Neural cell (in vitro differentiated cells): ENCODE data around the gene DGCR6L.
"Not testable (repeated sequence)": the region's sequence is repeated elsewhere in the genome, so short reads cannot be mapped to it uniquely, and the experiment has no call there.

ENCODE experiments used
- CTCF ChIP-seq: fragments of 450-650 bp; IDR thresholded peaks from 2 replicates; pipeline ENCODE4 v1.5.1; 2014; ENCODE audit warnings: antibody characterized with exemption, mild to moderate bottlenecking, moderate library complexity; ENCODE audit not compliant: poor library complexity, severe bottlenecking
- EZH2 ChIP-seq: fragments of 200-600, 300-800 bp; shearing (Covaris generic), sonication (generic); IDR thresholded peaks from 2 replicates; pipeline ENCODE4 v1.6.1; 2014; ENCODE audit warnings: antibody characterized with exemption, low read length, borderline replicate concordance, mild to moderate bottlenecking; ENCODE audit not compliant: insufficient read depth, poor library complexity, severe bottlenecking
- MXI1 ChIP-seq: fragments of 450-650 bp; conservative IDR thresholded peaks from 2 replicates; pipeline ENCODE4 v1.6.1; 2014; ENCODE audit warnings: antibody characterized with exemption, mild to moderate bottlenecking; ENCODE audit not compliant: poor library complexity, severe bottlenecking
- POLR2AphosphoS5 ChIP-seq: IDR thresholded peaks from 2 replicates; pipeline ENCODE4 v1.6.1; 2012
- RAD21 ChIP-seq: fragments of 450-650 bp; conservative IDR thresholded peaks from 2 replicates; pipeline ENCODE4 v1.6.1; 2014; ENCODE audit warnings: antibody characterized with exemption, mild to moderate bottlenecking, moderate library complexity
- REST ChIP-seq: IDR thresholded peaks from 2 replicates; pipeline ENCODE4 v1.6.1; 2012; ENCODE audit warnings: borderline replicate concordance
- SMC3 ChIP-seq: fragments of 450-650 bp; conservative IDR thresholded peaks from 2 replicates; pipeline ENCODE4 v1.6.1; 2014; ENCODE audit warnings: antibody characterized with exemption, mild to moderate bottlenecking, moderate library complexity; ENCODE audit not compliant: poor library complexity

GRCh38 chr22:20356906-20357305 lies 37.0 kb upstream of the DGCR6L start:
- TF ChIP-seq CTCF, RAD21, POLR2AphosphoS5, MXI1, SMC3, REST, EZH2: not testable (repeated sequence)
